GM18508 (cell line): Measurements from ENCODE around the gene ARL8A.
"Not testable (repeated sequence)": the region's sequence is repeated elsewhere in the genome, so short reads cannot be mapped to it uniquely, and the experiment has no call there.

Experiments used
- ATAC-seq: cut with Tn5 transposase; IDR thresholded peaks from one replicate; pipeline ENCODE4 v1.9.1; 2021; ENCODE audit warnings: moderate number of reproducible peaks; ENCODE audit not compliant: insufficient read depth, unreplicated experiment

ARL8A gene

DNA sequence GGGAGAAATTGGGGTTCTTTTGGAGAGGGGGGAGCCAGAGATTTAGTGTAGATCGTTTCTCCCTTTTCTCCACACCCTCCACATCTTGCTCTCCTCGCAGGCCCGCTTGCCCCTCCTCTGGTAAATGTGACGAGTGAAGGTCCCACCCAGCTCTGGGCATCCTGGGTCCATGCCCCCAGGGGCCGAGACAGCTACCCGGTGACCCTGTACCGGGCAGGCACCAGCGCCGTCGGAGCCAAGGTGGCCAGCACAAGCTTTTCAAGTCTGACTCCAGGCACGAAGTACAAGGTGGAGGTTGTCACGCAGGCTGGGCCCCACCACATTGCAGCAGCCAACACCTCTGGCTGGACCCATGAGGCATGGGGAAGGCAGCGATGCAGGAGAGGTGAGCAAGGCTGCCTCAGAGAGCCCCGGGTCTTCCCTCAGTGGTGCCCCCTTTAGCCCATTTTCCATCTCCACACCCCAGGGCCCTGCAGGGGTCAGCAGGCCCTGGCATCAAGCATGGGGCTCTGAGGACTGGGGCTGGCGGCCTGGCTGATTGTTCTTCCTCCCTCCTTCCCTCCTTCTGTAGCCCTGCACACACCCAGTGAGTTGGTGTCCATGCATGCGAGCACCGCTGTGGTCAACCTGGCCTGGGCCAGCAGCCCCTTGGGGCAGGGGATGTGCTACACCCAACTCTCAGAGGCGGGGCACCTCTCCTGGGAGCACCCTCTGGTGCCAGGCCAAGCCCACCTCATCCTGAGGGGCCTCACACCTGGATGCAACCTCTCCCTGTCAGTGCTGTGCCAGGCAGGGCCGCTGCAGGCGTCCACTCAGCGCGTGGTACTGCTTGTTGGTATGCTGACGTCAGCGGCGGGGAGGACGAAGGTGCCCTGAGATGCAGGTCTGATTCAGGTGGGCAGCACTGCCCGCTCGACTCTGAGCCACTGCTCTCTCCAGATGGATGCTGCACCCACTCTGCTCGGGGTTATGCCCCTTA is 32.7 kb upstream of the ARL8A start:
- ATAC-seq, result no peak

DNA sequence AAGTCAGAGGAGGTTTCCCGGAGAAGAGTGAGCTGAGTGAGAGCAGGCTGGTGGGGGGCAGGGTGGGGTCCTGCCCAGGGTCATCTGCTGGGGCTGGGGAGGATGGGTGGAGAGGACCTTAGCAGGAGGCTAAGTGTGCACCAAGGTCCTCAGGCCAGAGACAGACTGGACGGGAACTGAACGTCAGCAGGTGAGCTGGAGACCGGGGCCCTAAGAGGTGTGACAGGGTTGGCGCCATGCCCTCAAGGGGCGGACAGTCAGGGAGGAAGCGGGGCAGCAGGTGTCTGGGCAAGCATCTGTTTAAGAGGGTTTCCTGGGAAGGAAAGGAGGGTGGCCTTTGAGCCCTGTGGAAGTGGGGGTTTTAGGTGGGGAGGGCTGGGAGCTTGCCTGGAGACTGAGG is 29.5 kb upstream of the ARL8A start:
- no peak for ATAC-seq

DNA sequence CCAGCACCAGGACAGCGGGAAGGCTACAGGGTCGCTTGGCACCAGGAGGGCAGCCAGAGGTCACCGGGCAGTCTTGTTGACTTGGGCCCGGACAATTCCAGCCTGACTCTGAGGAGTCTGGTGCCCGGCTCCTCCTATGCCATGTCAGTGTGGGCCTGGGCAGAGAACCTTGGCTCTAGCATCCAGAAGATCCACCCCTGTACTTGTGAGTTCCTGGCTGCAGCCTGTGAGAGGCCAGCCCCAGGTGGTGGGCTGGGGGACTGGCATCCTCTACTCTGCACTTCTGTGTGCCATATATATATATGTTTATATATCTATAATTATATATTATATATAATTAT is 27.4 kb upstream of the ARL8A start:
- ATAC-seq, result no peak

DNA sequence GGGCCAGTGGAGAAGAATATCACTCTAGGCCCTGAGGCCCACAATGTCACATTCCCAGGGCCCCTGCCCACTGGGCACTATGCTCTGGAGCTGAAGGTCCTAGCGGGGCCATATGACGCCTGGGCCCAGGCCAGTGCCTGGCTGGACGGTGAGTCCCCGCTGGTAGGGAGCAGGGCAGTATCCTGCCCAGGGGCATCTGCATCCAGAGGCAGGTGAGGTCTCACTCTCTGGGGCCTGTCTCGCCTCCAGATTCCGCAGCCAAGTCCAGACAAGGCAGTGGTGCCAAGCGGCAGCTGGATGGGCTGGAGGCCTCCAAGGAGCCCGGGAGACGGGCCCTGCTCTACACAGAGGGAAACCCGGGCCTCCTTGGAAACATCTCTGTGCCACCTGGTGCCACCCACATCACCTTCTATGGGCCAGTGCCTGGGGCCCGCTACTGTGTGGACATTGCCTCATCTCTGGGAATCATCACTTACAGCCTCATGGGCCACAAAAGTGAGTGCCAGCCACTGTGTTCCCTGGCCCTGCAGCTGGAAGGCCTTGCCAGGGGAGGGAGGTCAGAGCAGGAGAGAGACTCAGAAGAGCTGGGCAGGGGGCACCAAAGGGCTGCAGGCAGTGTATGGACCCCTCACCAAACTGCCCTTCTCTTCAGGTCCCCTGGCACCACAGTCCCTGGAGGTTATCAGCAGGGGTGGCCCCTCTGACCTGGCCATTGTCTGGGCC is 26.9 kb upstream of the ARL8A start:
- no peak for ATAC-seq

DNA sequence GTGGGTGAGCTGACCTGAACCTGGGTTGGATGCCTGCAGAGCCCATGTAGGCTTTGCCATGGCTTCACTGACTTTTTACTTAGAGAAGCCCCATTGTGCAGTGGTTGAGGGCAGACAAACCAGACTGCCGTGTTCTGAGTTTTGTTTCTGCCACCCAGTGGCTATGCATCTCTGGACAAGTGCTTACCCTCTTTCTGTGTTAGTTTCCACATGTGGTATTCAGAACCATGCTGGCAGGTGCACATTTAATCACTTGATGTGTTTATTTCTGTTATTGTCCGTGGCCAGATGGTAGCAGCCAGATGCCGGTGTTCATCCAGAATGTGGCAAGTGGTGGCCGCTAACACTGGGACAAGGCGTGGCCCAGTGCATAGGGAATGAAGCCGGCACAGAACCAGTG is 26.2 kb upstream of the ARL8A start:
- ATAC-seq, result no peak

DNA sequence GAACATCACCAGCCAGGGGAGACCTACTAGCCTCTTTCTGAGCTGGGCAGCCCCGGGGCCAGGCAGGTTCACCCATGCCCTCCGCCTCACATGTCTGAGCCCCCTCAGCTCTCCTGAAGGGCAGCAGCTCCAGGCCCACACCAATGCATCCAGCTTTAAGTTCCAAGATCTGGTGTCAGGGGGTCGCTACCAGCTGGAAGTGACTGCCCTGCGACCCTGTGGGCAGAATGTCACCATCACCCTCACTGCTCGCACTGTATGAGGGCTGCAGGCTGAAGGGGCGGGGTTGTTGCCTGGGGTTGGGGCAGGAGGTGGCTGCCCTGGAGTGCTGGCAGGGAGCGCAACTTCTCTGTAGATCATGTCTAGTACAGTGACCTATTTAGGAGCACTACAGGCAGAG is 24.3 kb upstream of the ARL8A start:
- ATAC-seq, result no peak

DNA sequence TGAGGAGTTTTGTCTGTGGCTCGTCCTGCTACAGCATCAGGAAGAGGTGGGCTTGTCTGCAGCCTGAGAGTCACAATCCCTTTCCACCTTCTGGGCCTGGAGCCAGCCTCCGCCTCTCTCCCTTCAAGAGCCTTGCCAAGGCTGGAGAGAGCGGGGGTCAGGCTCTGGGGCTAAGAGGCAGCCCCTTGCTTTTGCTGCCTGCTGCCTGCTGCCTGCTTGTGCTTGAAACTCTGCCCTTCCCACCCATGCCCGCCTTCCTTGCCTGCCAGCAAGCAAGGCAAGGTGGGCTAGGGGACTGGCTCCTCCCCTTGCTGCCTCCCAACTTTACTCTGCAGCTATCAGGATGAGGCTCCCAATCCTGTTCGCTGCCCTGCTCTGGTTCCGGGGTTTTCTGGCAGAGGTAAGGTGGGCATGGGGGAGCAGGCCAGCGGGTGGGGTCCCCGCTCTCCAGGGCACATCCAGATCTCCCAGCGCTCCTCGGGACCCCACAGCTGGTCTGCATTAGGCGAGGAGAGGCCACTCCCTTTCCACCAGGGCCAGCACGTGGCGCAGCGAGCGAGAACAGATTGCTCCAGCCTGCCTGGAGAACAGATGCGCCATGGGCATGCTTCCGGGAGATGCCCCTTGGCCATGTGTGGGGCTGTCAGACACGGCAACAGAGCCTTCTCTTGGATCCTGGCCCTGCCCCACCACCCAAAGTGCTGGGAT is 23.3 kb upstream of the ARL8A start:
- ATAC-seq, result no peak

DNA sequence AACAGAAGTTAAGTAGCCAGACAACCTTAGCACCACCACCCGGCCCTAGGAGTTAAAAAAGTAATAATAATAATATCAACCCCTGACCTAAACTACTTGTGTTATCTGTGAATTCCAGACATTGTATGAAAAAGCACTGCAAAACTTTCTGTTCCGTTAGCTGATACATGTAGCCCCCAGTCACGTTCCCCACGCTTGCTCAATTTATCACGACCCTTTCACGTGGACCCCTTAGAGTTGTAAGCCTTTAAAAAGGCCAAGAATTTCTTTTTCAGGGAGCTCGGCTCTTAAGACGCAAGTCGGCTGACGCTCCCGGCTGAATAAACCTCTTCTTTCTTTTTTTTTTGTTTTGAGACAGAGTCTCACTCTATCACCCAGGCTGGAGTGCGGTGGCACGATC is 22.5 kb upstream of the ARL8A start:
- ATAC-seq, result not testable (repeated sequence)

DNA sequence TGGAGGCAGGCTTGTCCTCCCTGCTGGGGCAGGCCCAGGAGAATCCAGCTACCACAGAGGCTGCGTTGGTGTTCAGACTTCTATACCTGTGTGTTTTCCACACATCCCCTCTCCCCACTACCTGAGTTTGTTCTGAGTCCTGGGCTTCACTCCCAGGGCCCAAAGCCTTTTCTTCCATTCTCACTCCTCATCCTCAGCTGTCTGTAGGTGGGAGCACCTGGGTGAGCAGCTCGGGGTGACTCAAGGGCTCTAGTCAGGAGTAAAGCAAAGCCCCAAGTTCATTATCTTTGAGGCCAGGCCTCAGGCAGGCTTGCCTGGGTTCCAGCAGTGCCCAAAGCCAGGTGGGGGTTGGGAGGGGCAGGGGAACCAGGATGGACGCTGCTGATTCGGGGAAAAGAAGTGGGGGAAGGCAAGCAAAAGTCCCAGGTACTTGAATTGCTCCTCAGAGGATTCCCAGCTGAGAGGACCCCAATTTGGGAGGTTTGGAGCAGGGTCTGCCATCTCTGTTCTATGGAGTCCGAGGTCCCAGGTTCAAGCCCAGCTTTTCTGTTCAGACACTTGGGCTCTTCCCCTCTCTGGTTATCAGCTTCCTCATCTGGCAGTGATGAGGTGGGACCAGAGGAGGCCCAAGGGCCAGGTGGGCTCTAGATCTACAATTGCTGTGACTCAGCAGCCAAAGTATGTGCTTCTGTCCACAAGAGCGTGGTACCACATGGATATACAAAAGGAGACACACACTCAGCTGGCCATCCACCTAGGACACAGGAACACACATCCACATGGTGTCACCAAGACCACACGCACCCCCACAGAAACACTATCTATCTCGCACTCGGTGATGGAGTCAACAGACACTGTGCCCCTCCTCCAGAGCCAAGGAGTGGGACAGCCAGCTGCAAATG is 21.7 kb upstream of the ARL8A start:
- ATAC-seq, result no peak

DNA sequence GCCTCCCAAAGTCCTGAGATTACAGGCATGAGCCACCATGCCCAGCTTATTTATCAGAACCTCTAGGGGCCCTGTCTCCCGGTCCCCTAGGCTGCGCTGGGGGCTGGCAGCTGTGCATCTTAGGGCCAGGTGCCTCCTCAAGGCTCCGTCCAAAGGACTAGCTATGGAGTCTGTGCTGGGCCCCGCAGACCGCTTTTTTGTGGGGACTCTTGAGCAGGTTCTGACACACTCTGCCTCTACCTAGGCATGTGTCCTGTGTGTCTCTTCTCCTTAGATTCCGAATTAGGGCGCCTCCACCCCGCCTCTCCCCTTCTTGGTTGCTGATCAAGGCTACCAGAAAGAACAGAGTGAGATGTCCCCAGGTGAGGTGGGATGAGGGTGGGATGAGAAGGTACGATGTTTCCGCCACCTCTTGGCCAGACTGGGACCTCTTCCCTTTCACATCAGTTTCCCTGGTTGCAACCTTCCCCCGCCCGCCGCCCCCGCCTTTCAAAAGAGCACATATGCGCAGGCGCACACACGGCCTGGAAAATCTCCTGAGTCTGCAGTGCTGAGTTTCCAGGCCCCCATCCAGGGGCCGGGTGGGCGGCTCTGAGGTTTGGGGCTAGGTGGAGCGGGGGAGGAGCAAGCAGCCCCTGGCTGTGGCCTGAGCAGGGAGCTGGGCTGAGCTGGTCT is 20.9 kb upstream of the ARL8A start:
- no peak for ATAC-seq

DNA sequence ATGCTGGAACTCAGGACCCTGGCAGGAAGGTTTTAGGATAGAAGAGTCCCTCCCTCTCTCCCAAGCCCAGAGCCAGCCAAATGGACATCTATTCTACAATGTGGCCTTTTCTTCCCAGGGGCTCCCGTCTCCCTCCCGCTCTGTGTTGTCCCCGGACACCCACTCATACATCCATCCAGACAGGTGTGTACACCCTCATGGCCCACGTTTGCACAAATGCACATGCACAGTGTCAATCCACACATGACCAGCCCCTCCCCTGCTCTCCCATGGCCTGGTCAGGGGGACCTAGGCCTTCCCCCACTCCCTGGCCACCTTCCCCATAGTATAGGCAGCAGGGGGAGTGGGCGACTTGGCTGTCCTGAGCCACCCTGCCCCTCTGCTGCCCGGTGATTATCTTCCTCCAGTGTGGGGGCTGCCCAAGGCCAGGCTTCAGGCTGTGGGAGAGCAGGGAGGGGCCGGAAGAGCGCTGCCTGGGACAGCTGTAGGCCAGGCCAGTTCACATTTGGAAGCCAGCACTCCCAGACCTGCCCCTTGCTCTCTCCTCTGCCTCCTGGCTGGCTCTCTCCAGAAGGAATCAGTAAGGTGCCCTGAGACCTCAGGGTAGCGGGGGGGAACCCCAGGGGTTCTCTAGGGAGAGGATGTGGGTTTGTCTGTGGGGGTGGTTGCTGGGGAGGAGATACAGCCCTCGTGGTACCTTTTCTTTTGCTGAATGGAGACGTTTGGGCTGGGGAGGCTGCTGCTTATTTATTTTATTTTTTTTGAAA is 19.9 kb upstream of the ARL8A start:
- no peak for ATAC-seq

DNA sequence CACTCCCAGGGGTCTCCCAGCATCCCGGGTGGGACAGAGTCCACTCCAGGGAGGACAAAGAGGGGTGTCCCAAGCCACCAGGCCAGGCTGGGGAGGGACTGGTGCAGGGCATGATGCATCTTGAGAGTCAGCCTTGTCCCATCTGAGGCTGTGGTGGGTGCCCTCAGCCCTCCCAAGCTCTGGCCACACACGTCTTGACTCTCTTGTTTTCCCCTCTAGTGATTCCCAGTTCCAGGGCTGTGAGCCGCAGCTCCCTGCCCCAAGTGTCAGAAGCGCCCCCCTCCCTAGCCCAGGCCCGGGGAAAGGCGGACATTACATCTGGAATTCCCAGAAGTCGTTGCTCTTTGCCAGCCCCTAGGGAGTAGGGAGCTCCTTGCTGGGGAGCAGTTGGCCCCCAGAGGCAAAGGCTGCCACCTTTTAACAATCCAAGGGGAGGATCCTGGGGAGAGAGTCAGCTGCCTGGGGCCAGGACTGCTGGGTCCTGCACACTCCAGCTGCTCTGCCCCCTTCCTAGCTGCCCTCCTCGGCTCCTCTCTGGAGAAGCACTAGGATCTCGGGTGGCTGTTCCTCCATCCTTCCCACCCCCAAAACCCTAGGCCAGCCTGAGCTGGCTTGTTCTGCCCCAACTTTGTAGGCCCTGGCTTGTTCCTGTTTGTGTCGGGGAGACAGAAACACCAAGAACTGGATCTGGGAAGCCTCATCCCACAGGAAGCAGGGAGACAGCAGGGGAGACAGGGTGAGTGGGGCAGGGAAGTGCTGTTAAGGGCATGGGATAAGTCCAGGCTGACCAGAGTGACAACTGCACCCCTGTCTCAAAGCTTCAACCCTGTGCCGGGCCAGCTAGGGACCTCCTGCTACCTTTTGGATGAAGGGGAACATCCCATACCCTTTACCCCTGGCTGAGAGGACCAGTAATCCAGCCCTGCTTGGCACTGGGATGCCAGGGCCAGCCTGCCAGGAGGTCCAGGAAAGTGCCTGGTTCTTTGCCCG is 19.0 kb upstream of the ARL8A start:
- ATAC-seq, result no peak

DNA sequence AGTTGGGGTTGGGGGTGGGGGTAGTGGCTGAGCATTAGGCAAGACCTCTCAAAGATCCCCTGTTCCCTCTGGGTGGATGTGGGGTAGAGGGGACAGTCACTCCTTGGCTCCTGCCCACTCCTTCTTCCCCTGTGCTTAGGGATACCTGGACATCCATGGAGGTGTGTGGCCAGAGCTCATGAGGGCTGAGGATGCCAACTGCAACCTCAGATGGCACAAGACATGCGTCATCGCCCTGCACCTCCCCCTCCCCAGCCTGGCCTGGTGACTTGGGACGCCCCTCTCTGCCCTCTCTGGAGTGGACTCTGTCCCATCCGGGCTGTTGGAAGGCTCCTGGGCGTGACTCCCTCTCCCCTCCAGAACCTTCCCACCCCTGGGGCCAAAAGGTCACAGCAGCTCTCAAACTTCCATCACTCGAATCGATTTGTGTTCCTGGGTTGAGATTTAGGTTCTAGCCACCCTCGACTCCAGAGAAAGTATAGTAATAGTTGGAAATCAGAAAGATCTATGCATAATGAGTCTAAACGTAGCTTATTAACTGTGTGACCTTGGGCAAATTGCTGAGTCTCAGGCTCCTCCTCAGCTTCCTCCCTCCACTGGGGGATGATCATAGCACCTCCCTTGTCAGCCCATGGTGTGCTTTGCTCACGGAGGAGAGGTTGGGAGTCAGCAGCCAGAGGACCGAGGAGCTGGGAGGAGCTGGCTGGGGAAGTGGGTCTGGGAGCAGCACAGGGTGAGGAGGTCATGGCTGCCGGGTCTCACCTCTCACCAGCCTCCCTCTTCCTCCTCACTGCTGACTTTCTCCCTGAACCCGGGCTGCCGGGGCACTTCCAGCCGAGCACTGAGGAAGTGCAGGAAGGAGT is 18.1 kb upstream of the ARL8A start:
- ATAC-seq, result no peak

DNA sequence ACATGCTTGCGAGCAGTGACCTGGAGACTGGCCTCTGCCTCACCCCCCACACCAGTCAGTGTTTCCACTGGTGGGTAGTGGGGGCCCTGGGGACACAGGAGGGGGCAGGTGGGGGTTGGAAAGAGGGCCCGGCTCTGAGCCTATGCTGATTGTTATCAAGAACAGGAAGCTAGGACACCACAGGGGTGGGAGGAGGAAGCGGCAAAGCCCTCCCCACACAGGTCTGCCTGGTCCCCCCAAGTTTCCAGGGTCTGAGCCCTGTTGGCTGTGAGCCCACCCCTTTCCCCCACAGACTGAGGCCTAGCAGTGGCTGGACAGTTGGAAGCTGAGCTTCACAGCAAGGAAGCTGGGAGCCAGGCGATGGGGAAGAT is 17.5 kb upstream of the ARL8A start:
- ATAC-seq, result no peak

DNA sequence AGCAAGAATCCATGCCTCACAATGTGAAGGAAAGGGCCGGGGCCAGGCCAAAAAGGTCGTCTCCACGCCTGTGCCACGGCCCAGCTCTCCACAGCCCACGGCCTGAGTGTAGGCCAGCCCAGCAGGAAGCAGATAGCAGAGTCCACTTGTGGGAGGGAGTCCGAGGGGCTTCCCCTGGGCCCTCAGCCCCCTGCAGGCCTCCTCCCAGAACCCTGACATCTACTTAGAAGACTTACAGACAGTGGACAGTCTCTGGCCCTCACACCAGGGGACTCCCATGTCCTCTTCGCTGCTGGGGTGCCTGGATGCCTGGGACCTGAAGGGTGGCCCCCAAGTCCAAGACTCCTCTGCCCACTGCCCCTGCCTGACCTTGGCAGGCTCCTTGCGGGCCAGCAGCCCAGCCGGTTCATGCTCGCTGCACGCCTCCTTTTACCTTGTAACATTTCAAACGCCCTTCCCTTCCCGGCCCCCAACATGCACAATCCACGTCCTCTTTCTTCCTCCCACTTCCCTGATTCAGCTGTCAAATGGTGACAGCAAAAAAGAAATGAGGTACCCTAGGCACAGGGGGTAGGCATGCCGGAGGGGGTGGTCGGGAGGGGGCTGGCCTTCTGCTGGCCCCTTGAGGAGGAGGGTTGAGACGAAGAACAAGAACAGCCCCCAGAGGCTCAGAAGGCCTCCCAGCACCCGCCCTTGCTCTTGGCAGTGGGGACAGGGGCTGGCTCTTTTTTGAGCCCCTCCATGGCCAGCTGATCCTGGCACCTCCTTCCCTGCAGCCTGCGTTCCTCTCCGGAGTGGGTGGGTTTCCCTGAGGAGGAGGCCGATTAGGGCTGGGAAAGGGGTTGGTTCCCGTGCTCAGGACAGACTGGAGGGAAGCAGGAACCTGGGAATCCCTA is 16.9 kb upstream of the ARL8A start:
- ATAC-seq, result no peak
